ENCODE results near the gene KRT3.
A peak's percentile ranks its signal among the peaks of the same experiment; 100 is the strongest.

The KRT3 gene

GRCh38 chr12:52795694-52796428 is at the start of gene KRT3:
Gene KRT3 (minus strand): TSS chr12:52796117. CDS start chr12:52796042, 75 bp downstream.
- DNase-seq (ENCODE audit: low read depth) = no peak

- no peak for DNase-seq (ENCODE audit: low read depth)
Observed at GRCh38 chr12:52844386-52844785, 48.5 kb upstream of the KRT3 start.

DNA sequence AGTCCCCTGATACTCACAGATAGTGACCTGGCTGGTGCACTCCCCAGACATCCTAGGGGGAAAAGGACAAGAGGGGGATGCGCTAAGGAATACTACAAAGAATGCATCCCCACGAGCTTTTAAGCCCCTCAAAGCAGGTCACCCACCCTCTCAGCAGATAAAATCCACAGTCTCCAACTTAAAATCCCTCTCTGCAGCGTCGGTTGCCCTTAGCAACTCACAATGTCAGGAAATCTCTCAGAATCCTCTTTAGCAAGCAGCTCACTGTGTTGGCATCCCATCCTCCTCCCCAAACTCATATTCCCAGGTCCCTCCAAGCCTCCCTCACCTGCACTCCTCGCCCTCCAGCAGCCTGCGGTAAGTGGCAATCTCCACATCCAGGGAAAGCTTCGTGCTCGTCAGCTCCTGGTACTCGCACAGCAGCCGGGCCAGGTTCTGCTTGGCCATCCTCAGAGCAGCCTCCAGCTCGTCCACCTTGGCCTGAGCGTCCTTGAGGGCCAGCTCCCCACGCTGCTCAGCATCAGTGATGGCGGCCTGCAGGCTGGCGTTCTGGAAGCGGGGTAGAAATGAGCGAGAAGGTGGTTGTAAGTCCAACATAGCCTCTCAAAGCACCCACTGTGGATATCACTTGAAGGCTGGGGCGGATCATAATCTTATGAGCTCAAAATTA is 43.7 kb upstream of the KRT3 start:
- no peak for DNase-seq (ENCODE audit: low read depth)

- no peak for DNase-seq (ENCODE audit: low read depth)
Observed at GRCh38 chr12:52838609-52839435, 42.9 kb upstream of the KRT3 start.

DNA sequence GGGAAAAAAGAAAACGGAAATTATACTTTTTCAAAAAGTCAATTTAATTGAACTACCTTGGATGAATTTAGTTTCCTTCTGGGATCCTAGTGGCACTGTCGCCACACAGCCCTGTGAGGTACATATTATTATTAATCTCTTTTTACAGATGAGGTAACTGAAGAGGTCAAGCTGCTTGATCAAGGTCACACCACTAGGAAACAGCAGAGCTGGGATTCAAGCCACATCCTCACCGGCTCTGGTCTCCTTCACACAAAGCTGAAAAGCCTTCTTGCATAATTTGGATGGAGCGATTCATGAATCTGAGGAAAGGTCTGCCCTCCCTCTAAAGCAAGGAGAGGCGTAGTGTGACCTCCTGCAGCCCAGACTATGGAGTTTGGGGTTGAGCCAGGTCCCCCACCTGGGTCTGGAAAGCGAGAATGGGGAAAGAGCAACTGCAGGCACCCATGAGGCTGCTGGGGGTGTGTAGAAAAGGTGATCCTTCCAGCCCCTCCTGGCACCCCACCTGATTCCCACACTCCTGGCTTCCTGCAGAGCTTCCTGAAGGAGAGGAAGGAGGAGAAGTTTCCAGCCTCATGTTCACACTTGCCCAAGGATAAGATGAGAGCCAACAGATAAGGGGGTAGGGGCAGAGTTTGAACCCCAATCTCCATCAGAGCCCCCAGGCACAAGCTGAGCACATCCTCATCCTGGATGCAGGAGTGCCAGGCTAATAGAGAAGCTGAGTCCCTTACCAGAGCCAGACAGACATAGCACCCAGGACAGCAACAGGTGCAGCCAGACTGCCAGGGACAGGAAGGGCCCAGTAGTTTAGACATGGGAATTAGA is 42.1 kb upstream of the KRT3 start:
- DNase-seq (ENCODE audit: low read depth) = no peak

DNA sequence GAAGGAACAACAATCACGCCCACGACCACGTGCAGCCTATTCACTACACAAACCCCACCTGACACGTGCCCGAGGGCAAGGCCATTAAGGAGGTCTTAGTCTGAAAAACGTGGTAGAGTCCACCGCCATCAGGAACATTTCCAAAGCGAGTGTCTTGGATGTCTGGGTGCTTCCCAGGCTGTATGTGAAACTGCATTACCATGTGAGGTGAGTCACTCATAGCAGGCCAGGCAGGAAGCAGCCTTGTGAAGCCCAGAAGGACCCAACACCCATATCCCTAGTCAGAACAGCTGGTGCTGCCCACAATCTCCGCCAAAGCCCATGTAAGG is 41.5 kb upstream of the KRT3 start:
- DNase-seq (ENCODE audit: low read depth) = no peak

DNA sequence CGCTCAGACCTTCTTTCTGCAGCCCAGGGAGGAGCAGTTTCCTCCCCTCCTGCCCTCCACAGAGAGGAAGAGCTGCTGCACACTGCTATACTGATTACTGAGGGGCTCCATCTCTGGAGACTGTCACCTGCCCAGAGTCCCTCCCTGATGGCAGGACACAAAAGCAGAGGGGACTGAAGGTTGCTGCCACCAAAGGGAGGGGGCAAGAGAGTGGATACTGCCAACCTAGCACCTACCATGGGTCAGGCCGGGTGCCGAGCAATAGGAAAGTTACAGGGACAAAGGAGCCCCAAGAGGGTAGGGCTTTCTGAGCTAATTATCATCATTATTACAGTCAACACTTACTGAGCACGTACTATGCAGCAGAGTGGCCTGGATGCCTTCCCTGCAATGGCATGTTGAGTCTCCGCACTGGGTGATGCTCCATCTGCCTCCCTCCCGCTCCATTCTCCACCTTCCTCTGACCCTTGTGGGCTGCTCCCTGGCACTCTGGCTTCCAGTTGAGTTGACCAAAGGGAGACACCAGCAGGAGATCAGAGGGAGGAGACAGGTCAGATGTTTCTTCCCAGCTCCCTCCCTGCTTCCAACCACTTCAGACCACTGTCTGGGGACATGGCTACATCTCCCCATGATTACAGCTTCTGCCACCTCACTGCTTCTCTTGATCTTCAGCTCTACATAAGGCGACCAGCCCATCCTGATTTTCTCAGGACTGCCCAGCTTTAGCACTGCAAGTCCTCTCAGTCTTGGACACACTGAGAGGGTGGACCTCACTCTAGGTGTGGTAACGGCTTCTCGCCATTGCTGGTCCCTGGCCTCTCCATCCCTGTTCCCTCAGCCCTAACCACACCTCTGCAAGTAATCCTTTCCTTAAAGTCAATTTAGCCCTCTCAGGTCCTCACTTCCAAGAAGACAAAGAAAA is 40.8 kb upstream of the KRT3 start:
- no peak for DNase-seq (ENCODE audit: low read depth)

GRCh38 chr12:52836042-52836466 is 40.1 kb upstream of the KRT3 start:
- DNase-seq (ENCODE audit: low read depth) = peak; percentile 22

GRCh38 chr12:52835271-52836041 is 39.5 kb upstream of the KRT3 start:
- DNase-seq (ENCODE audit: low read depth) = no peak

GRCh38 chr12:52834727-52835001 is 38.7 kb upstream of the KRT3 start:
- DNase-seq (ENCODE audit: low read depth) = no peak

DNA sequence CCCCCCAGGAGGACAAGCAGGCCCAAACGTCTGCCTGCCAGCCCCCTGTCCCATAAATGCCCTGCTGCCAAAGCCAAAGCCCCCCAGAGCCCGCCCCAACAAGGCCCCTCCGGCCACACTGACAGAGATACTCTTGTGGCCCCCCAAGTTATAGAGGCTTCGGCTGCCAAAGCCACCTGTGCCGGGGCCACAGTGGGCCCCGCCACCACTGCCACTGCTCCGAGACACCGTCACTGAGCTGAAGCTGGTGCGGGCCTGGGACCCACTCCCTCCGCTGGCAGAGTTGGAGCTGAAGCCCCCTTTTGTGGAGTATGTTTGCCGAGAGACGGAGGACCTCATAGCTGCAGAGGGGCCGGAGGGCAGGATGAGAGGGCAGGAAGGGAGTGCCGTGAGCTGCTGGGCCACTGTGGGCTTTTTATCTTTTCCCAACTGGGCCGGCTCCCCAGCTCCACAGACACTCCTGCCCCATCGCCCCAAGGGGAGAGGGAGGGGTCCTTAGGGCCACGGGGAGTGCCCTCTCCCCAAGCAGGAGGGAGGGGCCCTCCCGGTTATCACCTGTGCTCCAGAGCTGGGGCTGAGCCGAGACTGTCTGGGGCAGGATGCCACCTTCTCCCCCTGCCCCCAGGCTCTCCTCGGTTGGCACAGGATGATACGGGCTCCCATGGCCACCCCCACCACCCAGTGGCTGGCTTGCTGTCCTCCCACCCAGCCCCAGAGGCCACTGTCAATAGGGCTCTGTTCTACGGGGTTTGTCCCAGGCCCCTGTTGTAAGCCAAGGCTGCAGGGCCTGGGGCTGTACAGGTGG is 38.2 kb upstream of the KRT3 start, which contains the start of gene KRT79:
Gene KRT79 (minus strand): TSS at position 390 of the 805 bp plus-strand sequence. CDS start 51 bp downstream, at position 339.
- DNase-seq (ENCODE audit: low read depth) = no peak

DNA sequence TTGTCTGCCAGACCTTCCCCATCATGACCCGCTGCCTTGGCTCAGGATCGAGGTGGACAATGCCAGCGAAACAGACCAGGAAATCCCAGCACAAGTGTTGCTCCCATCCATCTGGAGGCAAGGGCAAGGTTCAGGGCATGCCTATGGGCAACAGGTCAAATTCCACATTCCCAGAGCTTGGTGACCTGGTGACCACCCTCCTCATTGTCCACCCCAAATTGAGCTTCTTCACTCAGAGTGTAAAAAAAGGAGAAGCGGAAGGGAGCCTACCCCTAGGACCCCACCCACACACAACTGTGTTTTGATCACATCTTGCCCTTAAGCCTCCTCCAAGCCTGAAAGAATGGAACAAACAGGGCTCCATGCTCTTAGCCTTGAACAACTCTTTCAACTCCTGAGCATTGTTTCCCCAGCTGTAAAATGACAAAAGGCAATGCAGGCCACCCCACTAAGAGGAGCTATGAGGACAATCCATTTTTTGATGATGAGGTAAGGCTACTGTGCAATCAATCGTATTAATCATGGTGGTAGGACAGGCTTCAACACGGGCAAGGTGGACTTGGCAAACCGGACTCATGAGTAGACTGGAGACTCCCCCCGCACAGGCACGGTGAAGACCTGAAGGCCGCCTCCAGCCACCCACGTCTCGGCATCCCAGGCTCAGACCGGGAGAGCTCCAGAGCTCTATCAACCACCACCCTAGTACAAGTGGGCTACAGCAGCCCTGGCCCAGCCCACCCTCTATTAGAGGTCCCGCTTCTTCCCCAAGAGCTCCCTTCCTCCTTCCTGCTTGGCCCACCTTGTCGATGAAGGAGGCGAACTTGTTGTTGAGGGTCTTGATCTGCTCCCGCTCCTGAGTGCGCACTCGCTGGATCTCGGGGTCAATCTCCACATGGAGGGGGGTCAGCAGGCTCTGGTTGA is 37.3 kb upstream of the KRT3 start:
- no peak for DNase-seq (ENCODE audit: low read depth)

- no peak for DNase-seq (ENCODE audit: low read depth)
Observed at GRCh38 chr12:52832451-52832850, 36.5 kb upstream of the KRT3 start.

DNA sequence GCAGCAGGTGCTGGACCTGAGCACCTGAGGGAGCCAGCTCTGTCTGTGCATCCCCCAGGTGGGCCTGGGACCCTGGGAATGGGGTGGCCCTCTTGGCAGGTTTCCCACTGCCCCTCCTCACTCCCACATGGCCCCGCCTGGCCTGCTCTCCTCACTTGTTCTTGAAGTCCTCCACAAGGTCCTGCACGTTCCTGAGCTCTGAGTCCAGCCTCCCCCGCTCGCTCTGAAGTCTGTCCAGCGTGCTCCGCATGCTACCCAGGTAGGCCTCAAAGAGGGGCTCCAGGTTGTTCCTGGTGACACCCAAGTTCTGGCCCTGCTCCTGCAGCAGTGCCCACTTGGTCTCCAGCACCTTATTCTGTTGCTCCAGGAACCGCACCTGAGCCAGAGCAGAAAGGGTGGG is 35.3 kb upstream of the KRT3 start:
- DNase-seq (ENCODE audit: low read depth) = no peak

DNA sequence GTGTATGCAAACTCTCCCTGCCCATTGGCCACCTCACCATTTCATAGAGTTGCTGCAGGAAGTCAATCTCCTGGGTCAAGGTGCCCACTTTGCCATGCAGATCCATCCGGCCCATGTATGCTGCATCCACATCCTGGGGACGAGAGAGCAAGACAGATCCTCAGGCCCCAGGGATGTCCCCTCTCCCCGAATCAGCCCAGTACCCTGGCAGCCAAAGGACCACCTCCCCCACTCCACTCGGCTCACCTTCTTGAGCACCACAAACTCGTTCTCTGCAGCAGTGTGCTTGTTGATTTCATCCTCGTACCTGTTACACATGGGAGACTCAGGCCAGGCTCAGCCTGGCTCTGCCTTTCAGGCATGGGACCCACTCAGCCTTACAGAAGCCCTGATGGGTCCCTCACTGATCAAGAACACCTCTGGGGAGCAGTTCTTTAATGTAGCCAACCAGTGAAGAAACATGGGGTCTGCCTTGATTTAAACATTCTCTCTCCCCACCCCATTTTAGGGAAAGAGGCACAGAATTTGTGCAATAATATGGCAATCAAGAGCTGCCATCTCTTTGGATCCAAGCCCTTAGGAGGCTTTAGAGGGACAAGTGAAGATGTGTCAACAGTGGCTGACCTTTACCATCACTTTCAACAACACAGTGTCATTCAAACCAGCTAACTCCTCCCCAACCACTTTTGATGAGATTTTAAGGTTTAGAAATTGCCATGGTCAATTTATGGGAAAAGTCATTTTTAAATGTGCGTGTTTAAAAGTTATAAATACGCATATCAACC is 34.3 kb upstream of the KRT3 start:
- no peak for DNase-seq (ENCODE audit: low read depth)

- DNase-seq (ENCODE audit: low read depth) = no peak
Observed at GRCh38 chr12:52828591-52829021, 32.7 kb upstream of the KRT3 start.

- no peak for DNase-seq (ENCODE audit: low read depth)
Observed at GRCh38 chr12:52828156-52828555, 32.2 kb upstream of the KRT3 start.
